GM19397 (cell line): Measurements from ENCODE around the gene ITGB6.
"Not testable (repeated sequence)": the region's sequence is repeated elsewhere in the genome, so short reads cannot be mapped to it uniquely, and the experiment has no call there.

ENCODE experiments used
- ATAC-seq: cut with Tn5 transposase; IDR thresholded peaks from one replicate; pipeline ENCODE4 v1.9.1; 2021; ENCODE audit warnings: mild to moderate bottlenecking, moderate library complexity; ENCODE audit not compliant: unreplicated experiment

Gene ITGB6

DNA sequence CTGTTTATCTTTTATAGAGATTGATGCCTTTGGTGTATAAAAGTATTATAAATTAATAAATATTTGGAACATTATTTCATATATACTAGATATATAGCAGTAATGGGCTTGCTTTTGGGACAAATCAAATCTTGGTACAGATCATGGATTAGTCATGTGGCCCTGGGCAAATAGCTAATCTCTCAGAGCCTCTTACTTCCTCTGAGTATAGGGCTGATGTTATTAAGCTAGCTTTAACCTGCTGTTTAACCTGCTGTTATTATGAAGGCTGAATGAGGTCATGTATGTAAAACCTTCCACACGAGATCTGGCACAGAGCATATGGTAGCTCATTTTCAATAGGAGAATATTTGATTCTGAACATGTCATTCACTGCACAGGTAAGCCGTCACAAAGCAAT, 5.7 kb downstream of the ITGB6 start:
- ATAC-seq: no peak

DNA sequence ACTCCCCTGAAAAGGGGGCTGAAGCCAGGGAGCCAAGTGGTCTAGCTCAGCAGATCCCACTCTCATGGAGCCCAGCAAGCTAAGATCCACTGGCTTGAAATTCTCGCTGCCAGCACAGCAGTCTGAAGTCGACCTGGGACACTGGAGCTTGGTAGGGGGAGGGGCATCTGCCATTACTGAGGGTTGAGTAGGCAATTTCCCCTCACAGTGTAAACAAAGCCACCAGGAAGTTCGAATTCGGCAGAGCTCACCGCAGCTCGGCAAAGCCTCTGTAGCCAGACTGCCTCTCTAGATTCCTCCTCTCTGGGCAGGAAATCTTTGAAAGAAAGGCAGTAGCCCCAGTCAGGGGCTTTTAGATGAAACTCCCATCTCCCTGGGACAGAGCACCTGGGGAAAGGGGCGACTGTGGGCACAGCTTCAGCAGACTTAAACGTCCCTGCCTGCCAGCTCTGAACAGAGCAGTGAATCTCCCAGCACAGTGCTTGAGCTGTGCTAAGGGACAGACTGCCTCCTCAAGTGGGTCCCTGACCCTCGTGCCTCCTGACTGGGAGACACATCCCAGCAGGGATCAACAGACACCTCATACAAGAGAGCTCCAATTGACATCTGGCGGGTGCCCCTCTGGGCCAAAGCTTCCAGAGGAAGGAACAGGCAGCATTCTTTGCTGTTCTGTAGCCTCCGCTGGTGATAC, 18.8 kb downstream of the ITGB6 start:
- not testable (repeated sequence) for ATAC-seq

DNA sequence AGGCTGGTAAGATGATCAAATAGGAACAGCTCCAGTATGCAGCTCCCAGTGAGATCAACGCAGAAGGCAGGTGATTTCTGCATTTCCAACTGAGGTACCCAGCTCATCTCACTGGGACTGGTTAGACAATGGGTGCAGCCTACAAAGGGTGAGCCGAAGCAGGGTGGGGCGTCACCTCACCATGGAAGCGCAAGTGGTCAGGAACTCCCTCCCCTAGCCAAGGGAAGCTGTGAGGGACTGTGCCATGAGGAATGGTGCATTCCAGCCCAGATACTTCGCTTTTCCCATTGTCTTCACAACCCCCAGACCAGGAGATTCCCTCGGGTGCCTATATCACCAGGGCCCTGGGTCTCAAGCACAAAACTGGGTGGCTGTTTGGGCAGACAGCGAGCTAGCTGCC, 19.4 kb downstream of the ITGB6 start:
- not testable (repeated sequence) for ATAC-seq

- ATAC-seq: no peak
Measured at GRCh38 chr2:160180172-160180571, 19.9 kb downstream of the ITGB6 start.

DNA sequence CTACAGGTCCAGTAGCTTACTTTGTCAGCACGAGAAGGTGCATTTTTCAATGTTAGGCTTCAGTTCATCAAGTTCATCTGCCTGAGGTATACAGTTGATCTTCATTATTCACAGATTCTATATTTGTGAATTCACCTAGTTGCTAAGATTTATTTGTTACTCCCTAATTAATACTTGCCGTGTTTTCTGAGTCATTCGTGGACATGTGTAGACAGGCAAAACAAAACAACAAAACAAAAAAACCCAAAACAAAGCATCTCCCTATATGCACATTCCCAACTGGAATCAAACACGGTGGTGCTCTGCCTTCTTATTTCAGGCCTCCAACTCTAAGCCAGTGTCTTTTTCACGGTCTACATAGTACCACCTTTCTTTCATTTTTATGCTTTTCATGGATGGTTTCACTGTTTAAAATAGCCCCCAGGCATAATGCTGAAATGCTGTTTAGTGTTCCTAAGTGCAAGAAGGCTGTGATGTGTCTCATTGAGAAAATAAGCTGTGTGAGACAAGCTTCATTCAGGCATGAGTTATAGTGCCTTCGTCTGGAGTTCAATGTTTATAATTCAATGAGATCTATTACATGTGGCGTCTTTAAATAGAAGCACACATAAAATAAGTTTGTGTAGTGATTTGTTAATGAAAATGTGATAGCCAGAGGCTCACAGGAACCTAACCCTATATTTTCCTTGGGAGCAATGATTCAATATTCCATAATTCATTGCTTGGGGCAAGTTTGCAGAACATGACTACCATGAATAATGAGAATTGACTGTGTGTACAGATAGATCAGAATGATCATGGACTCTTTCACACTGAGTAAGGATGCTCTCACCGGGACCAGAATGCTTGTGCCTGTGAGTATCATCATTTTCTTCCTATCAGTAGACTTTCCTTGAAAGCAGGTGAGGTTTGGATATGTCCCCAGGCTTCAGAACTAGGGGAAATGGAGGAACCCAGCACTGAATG, 24.6 kb downstream of the ITGB6 start:
- ATAC-seq: no peak

DNA sequence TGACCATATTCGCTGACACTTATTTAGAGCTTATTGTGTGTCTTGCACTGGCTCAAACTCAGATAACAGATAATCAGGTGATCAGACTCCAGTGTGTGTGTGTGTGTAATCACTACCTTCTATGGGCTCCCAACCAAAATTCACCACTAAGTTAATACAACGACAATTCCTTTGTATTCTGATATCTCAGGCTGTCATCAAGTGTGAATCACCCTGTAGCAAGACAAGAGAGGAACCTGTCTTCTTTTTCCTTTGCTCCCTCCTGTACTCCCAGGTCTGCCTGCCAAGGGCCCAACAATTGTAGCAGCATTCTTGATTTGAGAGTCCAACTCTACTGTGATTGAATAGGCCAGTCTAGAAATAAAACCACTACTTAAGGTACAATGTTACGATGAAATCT, 25.8 kb downstream of the ITGB6 start:
- ATAC-seq: no peak

GRCh38 chr2:160169988-160170387, 30.1 kb downstream of the ITGB6 start:
- ATAC-seq: no peak

GRCh38 chr2:160169471-160169870, 30.6 kb downstream of the ITGB6 start:
- ATAC-seq: no peak

- ATAC-seq: no peak
Measured at GRCh38 chr2:160168878-160169277, 31.2 kb downstream of the ITGB6 start.

- no peak for ATAC-seq
Measured at GRCh38 chr2:160167089-160167740, 32.9 kb downstream of the ITGB6 start.

DNA sequence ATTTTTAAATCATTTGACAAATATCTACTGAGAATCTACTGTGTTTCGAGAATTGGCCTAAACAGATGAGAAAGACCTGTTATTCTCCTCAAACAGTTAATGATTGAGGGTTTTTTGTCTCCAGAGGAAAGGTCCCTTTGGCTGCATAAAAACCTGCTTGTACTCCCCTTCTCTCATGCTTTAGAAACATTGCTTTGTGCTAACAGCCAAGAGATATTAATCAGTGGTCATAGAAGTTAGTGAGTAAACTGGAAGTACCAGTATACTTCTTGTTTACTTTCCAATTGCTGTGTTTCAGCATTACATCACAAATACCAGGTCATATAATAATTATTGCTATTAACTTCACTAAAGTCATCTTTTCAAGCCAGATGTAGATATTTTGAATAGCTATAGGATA, 34.1 kb downstream of the ITGB6 start:
- ATAC-seq: no peak

- no peak for ATAC-seq
Measured at GRCh38 chr2:160165081-160165480, 35.0 kb downstream of the ITGB6 start.

GRCh38 chr2:160157861-160158829, 41.9 kb downstream of the ITGB6 start:
- no peak for ATAC-seq

- no peak for ATAC-seq
Measured at GRCh38 chr2:160156665-160157064, 43.4 kb downstream of the ITGB6 start.

DNA sequence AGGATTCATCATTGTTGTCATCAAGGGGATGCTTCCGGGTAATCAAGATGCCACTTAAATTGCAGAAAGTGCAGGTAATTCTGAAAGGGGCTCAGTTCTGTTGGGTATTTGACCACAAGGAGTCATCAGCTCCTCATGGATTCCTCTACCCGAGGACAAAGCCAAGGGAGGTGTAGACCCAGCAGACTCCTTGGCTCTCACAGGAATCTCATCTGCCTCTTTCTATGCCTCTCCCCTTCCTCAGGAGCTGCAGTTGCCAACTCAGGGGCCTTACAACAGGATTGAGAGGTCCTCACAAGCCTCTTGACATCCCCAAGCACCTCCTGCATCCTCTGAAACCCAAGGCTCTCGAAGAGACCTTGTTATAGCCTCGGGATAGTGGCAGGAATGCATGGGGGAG, 44.0 kb downstream of the ITGB6 start:
- ATAC-seq: no peak

DNA sequence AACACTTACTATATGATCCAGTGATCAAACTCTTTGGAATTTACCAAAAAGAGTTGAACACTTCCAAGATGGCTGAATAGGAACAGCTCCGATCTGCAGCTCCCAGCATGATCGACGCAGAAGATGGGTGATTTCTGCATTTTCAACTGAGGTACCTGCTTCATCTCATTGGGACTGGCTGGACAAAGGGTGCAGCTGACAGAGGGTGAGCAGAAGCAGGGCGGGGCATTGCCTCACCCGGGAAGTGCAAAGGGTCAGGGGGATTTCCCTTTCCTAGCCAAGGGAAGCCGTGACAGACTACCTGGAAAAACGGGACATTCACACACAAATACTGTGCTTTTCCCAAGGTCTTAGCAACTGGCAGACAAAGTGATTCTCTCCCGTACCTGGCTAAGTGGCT, 51.7 kb downstream of the ITGB6 start:
- ATAC-seq: not testable (repeated sequence)

GRCh38 chr2:160145471-160145870, 54.6 kb downstream of the ITGB6 start:
- no peak for ATAC-seq

DNA sequence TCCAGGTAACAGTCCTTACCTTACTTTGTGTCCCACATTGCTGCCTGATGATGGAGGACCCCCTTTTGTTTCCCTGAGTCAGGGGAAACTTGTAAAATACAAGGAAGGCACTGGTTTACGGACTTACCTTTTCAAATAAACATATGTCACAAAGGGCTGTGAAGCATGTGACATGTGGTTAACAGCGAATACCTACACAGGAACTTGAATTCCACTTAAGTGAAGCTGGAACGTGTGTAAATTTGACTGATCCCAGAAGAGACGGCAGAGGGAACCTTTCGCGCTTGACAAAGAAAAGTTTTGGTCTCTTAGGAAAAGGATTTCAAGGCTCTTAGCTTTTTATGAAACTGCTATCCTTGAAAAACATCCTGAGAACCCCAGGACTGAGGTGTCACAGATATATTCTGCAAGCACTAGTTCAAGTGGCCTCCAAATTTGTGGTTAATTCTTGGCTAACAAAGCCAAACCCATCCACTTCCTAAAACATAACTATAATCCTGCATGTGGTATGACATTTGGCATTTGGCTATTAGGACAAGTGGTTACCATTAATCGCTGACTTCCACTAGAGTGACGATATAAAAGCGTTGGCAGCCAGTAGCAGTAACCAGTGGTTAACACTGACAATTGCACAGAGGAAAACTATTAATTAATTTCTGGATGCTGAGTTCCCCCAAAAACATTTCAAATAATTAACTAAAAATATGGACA, 55.6 kb downstream of the ITGB6 start:
- ATAC-seq: no peak

DNA sequence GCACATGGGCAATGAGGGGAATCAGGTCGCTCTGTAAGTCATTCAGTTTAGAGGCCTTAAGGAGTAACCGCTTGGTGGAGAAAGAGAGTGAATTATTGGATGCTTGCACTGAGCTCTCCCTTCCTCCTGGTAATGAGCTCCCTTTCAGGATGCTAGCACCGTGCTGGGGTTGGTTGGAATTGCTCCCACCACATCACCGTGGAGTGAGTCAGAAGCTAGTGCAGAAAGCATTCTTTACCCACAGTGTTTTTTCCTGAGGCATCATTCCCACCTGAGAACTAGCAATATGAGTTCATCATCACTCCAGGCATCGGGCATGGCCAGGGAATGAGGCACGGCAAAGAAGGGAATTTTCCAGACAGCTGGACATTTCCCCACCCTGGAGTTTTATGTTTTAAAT, 57.6 kb downstream of the ITGB6 start:
- ATAC-seq: no peak

GRCh38 chr2:160141912-160142311, 58.2 kb downstream of the ITGB6 start:
- ATAC-seq: no peak
